GM12873 (cell line): ENCODE measurements around the gene VPS29.

ENCODE experiments used
- CTCF ChIP-seq: IDR thresholded peaks from 2 replicates; pipeline ENCODE4 v1.5.1; 2012; ENCODE audit warnings: low read depth, mild to moderate bottlenecking, moderate library complexity, low read length, control low read depth; ENCODE audit not compliant: insufficient read depth; ENCODE audit errors: missing control alignments

Gene VPS29

GRCh38 chr12:110475426-110475825 is 26.5 kb downstream of the VPS29 start:
- no peak for TF ChIP-seq CTCF

- no peak for TF ChIP-seq CTCF
These were observed 33.5 kb downstream of the VPS29 start, which contains the start of the genes FAM216A and GPN3 for GRCh38 chr12:110468214-110469048. Gene FAM216A, plus strand, starts transcription at chr12:110468845. Its CDS starts 31 bp downstream, at chr12:110468876. Gene GPN3, minus strand, starts transcription at chr12:110468257. Its CDS starts 54 bp downstream, at chr12:110468203.

DNA sequence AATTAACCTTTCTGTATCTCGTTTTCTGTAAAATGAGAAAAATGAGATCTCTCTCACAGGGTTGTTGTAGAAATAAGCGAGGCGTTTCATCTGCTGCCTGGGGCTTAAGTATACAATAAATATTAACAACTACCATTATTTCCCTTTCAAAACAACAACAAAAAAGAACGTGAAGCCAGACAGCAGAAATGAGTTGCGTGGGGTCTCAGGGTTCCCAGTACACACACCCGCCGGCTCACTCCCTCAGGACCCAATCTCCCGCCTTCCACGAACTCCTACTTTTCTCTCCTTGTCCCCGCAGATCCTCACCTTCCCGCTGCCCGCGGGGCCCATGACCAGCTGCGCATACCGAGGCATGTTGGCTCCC is 34.1 kb downstream of the VPS29 start:
- no peak for TF ChIP-seq CTCF

DNA sequence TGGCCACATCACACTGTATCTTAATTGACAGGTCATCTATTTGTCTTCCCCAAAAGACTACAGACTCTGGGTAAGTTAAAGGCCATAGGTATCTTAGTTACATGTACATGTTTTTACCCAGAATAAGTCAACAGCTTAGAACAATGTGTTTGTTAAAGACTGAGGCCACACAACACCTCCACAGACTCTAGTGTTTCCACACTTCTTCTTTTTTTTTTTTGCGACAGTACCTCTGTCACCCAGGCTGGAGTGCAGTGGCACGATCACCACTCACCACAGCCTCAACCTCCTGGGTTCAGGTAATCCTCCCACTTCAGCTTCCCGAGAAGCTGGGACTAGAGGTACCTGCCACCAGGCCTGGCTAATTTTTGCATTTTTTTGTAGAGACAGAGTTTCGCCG is 35.1 kb downstream of the VPS29 start:
- TF ChIP-seq CTCF = no peak

DNA sequence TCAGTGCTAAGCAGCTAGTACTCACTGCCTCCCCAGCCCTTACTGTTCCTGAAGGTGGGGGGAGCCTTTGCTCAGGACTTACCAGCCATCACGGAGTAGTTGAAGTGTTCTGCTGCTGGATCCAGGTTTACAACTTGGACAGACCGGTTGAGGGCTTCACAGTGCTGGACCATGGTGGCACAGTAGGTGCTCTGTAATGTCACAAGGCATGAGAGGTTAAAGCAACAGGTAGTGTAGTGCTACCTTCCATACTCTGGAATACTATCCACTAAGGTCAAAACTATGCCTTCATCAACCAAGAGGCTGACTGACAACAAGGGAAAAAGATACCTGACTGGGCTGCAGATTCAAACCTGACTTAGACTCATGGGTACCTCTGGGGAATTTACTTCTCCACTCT is 36.9 kb downstream of the VPS29 start:
- no peak for TF ChIP-seq CTCF

GRCh38 chr12:110458756-110459155 is 43.2 kb downstream of the VPS29 start:
- TF ChIP-seq CTCF = no peak

DNA sequence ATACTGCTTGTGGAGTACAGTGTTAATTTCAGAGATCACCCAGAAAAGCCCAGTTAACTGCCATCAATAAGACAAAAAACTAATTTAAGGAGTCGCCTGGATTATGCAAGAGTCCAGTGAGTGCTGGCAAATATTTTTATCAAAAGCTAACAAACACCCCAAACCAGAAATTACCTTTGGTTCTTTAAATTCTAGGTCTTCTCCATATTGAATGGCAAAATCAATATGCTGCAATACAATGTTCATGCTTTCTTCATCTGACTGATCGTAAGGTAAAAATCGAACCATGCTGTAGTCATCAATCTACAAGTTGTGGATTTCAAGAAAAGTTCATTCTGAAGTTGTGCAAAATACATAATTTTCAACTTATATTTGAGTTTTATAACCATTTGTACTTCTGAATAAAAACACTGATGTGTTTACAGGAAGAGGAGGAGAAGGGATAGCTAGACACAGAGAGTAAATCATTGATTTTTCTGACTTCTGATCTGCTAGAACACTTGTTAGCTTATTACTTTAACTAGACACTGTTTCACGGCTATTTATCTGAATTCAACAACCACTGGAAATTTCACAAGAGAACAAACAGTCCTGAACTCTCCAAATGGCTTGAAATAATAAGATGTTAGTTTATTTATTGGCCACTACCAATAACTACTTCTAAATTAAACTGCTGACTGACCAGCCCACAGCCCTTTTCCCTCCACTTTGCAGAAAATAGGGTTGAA is 48.2 kb downstream of the VPS29 start:
- no peak for TF ChIP-seq CTCF
